ENCODE data around the gene GRIK1.

DNA sequence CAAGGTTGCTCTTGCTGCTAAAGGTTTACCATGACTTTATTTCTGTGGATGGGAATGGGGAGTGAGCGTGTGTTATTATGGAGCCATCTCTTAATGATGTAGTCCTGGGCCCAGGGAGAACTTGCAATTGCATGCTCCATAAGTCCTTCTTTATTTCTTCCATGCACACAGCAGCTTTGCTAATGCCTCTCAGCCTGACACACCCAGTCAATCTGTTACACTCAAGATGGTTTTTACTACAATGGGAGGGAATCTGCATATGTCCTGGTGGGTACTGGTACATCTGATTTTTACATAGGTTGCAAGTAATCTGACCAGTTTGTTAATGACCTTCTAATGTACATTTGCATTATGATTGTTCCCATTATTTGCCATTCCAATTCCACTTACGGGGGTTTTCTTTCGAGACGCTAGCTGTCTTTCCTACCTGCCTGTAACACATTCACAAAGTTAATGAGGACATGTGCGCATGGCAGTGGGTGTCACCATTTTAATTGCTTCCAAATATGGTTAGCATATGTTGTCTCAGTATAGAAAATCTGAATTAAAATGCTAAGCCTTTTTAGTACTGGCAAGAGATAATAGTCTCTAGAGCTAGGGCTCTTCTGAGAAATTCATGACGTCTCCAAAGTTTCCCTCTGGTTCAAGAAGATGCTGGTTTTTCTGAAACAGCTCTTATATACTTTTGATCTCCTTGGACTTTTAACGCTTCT is 188.2 kb downstream of the GRIK1 start:
- TF ChIP-seq POLR2AphosphoS5 (IDR thresholded peaks at IDR 0.05) (no peak), POLR2A (IDR thresholded peaks at IDR 0.05) (no peak)
- TF ChIP-seq, protein P1, sequence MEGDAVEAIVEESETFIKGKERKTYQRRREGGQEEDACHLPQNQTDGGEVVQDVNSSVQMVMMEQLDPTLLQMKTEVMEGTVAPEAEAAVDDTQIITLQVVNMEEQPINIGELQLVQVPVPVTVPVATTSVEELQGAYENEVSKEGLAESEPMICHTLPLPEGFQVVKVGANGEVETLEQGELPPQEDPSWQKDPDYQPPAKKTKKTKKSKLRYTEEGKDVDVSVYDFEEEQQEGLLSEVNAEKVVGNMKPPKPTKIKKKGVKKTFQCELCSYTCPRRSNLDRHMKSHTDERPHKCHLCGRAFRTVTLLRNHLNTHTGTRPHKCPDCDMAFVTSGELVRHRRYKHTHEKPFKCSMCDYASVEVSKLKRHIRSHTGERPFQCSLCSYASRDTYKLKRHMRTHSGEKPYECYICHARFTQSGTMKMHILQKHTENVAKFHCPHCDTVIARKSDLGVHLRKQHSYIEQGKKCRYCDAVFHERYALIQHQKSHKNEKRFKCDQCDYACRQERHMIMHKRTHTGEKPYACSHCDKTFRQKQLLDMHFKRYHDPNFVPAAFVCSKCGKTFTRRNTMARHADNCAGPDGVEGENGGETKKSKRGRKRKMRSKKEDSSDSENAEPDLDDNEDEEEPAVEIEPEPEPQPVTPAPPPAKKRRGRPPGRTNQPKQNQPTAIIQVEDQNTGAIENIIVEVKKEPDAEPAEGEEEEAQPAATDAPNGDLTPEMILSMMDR (IDR thresholded peaks at IDR 0.05) = no peak

Measured in prostate gland (tissue), 2 donors.